GM21737 (cell line): ENCODE measurements around the gene ZNF827.

Source experiments
- ATAC-seq: cut with Tn5 transposase; IDR thresholded peaks from one replicate; pipeline ENCODE4 v1.9.1; 2021; ENCODE audit warnings: mild to moderate bottlenecking, moderate library complexity; ENCODE audit not compliant: unreplicated experiment

ZNF827 gene

GRCh38 chr4:145770124-145770523 is 168.5 kb downstream of the ZNF827 start:
- no peak for ATAC-seq

- no peak for ATAC-seq
Observed at GRCh38 chr4:145769450-145770037, 169.1 kb downstream of the ZNF827 start.

GRCh38 chr4:145766273-145766672 is 172.3 kb downstream of the ZNF827 start:
- no peak for ATAC-seq

GRCh38 chr4:145763399-145763798 is 175.2 kb downstream of the ZNF827 start:
- no peak for ATAC-seq

- ATAC-seq = no peak
Observed at GRCh38 chr4:145762719-145763118, 175.9 kb downstream of the ZNF827 start.

GRCh38 chr4:145760961-145761929 is 177.4 kb downstream of the ZNF827 start:
- ATAC-seq = no peak

GRCh38 chr4:145760176-145760575 is 178.4 kb downstream of the ZNF827 start:
- no peak for ATAC-seq

GRCh38 chr4:145757188-145757587 is 181.4 kb downstream of the ZNF827 start:
- no peak for ATAC-seq

- ATAC-seq = no peak
Observed at GRCh38 chr4:145756244-145756643, 182.4 kb downstream of the ZNF827 start.

GRCh38 chr4:145755802-145756201 is 182.8 kb downstream of the ZNF827 start:
- ATAC-seq = no peak

- no peak for ATAC-seq
Observed at GRCh38 chr4:145743641-145744040, 195.0 kb downstream of the ZNF827 start.

GRCh38 chr4:145740806-145741205 is 197.8 kb downstream of the ZNF827 start:
- ATAC-seq = no peak

GRCh38 chr4:145739845-145740244 is 198.8 kb downstream of the ZNF827 start:
- ATAC-seq = no peak

- no peak for ATAC-seq
Observed at GRCh38 chr4:145736241-145736831, 202.3 kb downstream of the ZNF827 start.

- ATAC-seq = no peak
Observed at GRCh38 chr4:145735827-145736226, 202.8 kb downstream of the ZNF827 start.

GRCh38 chr4:145735347-145735675 is 203.3 kb downstream of the ZNF827 start:
- no peak for ATAC-seq

GRCh38 chr4:145734576-145735346 is 203.9 kb downstream of the ZNF827 start:
- no peak for ATAC-seq

GRCh38 chr4:145734031-145734430 is 204.6 kb downstream of the ZNF827 start:
- no peak for ATAC-seq

GRCh38 chr4:145732895-145733880 is 205.4 kb downstream of the ZNF827 start:
- peak; percentile 96 for ATAC-seq
